C4-2B (cell line): ENCODE measurements around the gene SLC1A7.

Experiments used
- ZFX ChIP-seq: fragments of 450-650 bp; IDR thresholded peaks from 2 replicates; pipeline ENCODE4 v1.6.1; 2017
- TF ChIP-seq, protein P1 (sequence below): fragments of 450-650 bp; conservative IDR thresholded peaks from 2 replicates; pipeline ENCODE4 v1.5.1; 2017; ENCODE audit warnings: mild to moderate bottlenecking

DNA sequence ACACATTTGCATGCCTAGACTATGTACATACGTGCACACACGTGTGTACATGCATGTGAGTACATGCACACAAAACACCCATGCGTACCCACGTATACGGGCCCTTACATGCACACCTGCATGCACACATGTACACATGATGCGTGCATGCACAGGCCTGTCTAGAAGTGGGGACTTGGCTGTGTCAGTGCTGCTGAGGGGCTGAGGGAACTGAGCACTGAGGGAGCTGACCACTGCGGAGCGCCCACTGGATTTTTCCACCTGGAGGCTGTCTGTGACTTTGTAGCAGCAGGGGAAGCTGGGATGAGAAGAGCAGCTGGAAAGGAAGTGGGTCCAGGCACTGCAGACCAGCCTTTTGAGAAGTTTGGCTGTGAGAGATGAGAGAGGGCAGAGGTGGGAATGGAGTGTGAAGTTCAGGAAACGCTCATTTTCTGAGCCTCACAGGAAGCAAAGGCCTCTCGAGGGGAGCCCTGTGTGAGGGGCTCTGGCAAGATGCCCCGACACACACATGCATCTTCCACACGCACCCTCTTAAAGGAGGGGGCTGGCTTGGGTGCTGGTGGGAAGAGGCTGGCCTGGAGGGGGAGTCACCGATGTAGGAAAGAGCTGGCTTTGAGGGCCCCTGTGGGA is 59.5 kb downstream of the SLC1A7 start:
- TF ChIP-seq, protein P1, sequence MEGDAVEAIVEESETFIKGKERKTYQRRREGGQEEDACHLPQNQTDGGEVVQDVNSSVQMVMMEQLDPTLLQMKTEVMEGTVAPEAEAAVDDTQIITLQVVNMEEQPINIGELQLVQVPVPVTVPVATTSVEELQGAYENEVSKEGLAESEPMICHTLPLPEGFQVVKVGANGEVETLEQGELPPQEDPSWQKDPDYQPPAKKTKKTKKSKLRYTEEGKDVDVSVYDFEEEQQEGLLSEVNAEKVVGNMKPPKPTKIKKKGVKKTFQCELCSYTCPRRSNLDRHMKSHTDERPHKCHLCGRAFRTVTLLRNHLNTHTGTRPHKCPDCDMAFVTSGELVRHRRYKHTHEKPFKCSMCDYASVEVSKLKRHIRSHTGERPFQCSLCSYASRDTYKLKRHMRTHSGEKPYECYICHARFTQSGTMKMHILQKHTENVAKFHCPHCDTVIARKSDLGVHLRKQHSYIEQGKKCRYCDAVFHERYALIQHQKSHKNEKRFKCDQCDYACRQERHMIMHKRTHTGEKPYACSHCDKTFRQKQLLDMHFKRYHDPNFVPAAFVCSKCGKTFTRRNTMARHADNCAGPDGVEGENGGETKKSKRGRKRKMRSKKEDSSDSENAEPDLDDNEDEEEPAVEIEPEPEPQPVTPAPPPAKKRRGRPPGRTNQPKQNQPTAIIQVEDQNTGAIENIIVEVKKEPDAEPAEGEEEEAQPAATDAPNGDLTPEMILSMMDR, result no peak
- TF ChIP-seq ZFX, result no peak
